Measurements from ENCODE around the gene UHRF1. TPM values are rescaled to one million over a fixed set of nuclear protein-coding genes. Genes with fewer than 3 reads are reported as not detected.

Gene UHRF1
- total RNA-seq, 1 experiment from 2014 or later: 109 TPM

DNA sequence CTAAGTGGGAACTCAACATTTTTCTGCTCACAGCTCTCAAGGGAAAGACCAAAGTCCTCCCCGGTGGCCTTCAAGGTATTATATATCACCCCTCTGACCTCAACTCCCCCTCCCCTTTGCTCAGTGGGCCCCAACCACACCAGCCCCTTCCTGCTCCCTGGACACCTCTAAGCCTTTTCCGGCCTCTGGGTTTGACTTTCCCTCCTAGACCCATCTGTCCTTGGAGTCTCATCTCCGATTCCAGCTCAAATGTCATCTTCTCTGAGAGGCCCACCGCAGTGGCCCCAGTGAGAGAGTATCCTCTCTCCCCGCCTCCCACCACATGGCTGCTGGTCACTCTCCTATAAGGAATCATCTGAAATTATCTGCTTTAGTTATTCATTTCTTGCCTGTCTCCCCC, 941 bp upstream of the UHRF1 start:
- no peaks in the 10 kb centered on the region for H3K9me2 ChIP-seq (ENCODE audit: insufficient read depth)
- intact Hi-C loops (cut with micrococcal nuclease): no loop called here
- ChIA-PET CTCF (no interaction called here), RAD21 (ENCODE audit: low non-redundant PET in 1 of 2, low total read pairs in 2 of 2, uncharacterized antibody in 2 of 2, unreplicated experiment in 2 of 2) (no interaction called here), POLR2A (interaction anchor here (2.3 kb wide), 1 partner anchor 42 kb away, joined by 5 read pairs; no protein-coding TSS in a partner anchor)
- peaks cover 33 to 47% of the 10 kb centered on the region in 2 experiments for H3K4me1 ChIP-seq (ENCODE audit: control insufficient read depth in 1 of 2, insufficient read depth in 2 of 2, low read length in 2 of 2)
- H3K27ac ChIP-seq (ENCODE audit: low read depth, low read length): peak overlapping the region; percentile 98; the same call in 1 of the 2 replicates
- H3K36me3 ChIP-seq (ENCODE audit: control insufficient read depth in 1 of 2, insufficient read depth in 2 of 2, low read length in 2 of 2): peaks cover 0 to 19% of the 10 kb centered on the region in 2 experiments; a peak in 1 of 4 replicates
- BruUV-seq (replicated peaks): no TSS peak
- H4K20me1 ChIP-seq (ENCODE audit: insufficient read depth): peaks cover 3% of the 10 kb centered on the region; the same call in 1 of the 2 replicates
- no peak for ATAC-seq
- no peak for TF ChIP-seq JUND (IDR thresholded peaks at IDR 0.05)
- TF ChIP-seq, protein P1, sequence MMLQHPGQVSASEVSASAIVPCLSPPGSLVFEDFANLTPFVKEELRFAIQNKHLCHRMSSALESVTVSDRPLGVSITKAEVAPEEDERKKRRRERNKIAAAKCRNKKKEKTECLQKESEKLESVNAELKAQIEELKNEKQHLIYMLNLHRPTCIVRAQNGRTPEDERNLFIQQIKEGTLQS (IDR thresholded peaks at IDR 0.05): no peak
- no peak for TF ChIP-seq POLR2A (IDR thresholded peaks at IDR 0.05; ENCODE audit: borderline replicate concordance, extremely low read depth, insufficient read depth, insufficient read length)
- TF ChIP-seq CEBPB (IDR thresholded peaks at IDR 0.05; ENCODE audit: low read depth): no peak
- TF ChIP-seq POLR2AphosphoS5 (IDR thresholded peaks at IDR 0.05; ENCODE audit: low read depth, low read length): no peak
- peak overlapping the region; percentile 98 for H3K9ac ChIP-seq (ENCODE audit: low read length)
- no peak overlapping the region for H2AFZ ChIP-seq (ENCODE audit: low read depth, low read length, poor library complexity, severe bottlenecking)
- H3K4me2 ChIP-seq (ENCODE audit: low read length): peak overlapping the region; percentile 100; the same call in 1 of the 2 replicates
- H3K9me3 ChIP-seq (ENCODE audit: control insufficient read depth in 1 of 2, insufficient read depth in 1 of 2, low read depth in 1 of 2, low read length in 2 of 2): no peaks in the 10 kb centered on the region
- H3K27me3 ChIP-seq (ENCODE audit: insufficient read depth, low read length): no peaks in the 10 kb centered on the region
- H3K4me3 ChIP-seq (replicated peaks in 1 of 2; ENCODE audit: low read depth in 1 of 2, low read length in 2 of 2): no peak overlapping the region
- DNase-seq (ENCODE audit: low read depth, low spot score): no peak
- H3K79me2 ChIP-seq (ENCODE audit: insufficient read depth, low read length): peaks cover 31% of the 10 kb centered on the region

- Histone ChIP-seq H4K20me1 (ENCODE audit: insufficient read depth) (peaks cover 3% of the 10 kb centered on the region; the same call in 1 of the 2 replicates), H3K9ac (ENCODE audit: low read length) (peak overlapping the region; percentile 98), H3K4me1 (ENCODE audit: control insufficient read depth in 1 of 2, insufficient read depth in 2 of 2, low read length in 2 of 2) (peaks cover 37 to 52% of the 10 kb centered on the region in 2 experiments), H3K27ac (ENCODE audit: low read depth, low read length) (peak overlapping the region; percentile 98), H3K9me2 (ENCODE audit: insufficient read depth) (no peaks in the 10 kb centered on the region), H2AFZ (ENCODE audit: low read depth, low read length, poor library complexity, severe bottlenecking) (no peak overlapping the region), H3K9me3 (ENCODE audit: control insufficient read depth in 1 of 2, insufficient read depth in 1 of 2, low read depth in 1 of 2, low read length in 2 of 2) (no peaks in the 10 kb centered on the region), H3K79me2 (ENCODE audit: insufficient read depth, low read length) (peaks cover 35% of the 10 kb centered on the region), H3K27me3 (ENCODE audit: insufficient read depth, low read length) (no peaks in the 10 kb centered on the region), H3K36me3 (ENCODE audit: control insufficient read depth in 1 of 2, insufficient read depth in 2 of 2, low read length in 2 of 2) (peaks cover 0 to 21% of the 10 kb centered on the region in 2 experiments; a peak in 1 of 4 replicates), H3K4me2 (ENCODE audit: low read length) (peak overlapping the region; percentile 100), H3K4me3 (replicated peaks in 1 of 2; ENCODE audit: low read depth in 1 of 2, low read length in 2 of 2) (peak overlapping the region; percentile 1 to 90)
- DNase-seq (ENCODE audit: low read depth, low spot score): no peak
- POLR2A ChIA-PET: interaction anchor here (2.3 kb wide), 1 partner anchor 42 kb away, joined by 5 read pairs; no protein-coding TSS in a partner anchor
- TF ChIP-seq, protein P1 (IDR thresholded peaks at IDR 0.05): no peak
- no peak for TF ChIP-seq ELF1 (IDR thresholded peaks at IDR 0.05; ENCODE audit: borderline replicate concordance, low read depth)
- no peak for TF ChIP-seq CBX3 (IDR thresholded peaks at IDR 0.05; ENCODE audit: low read depth)
- no peak for TF ChIP-seq ZNF274 (IDR thresholded peaks at IDR 0.05; ENCODE audit: low read depth, low read length)
- TF ChIP-seq ZFX (IDR thresholded peaks at IDR 0.05): no peak
- TF ChIP-seq TCF7L2 (IDR thresholded peaks at IDR 0.05; ENCODE audit: borderline replicate concordance, extremely low read depth, insufficient read depth, insufficient read length): no peak
- no peak for TF ChIP-seq EZH2phosphoT487 (IDR thresholded peaks at IDR 0.05; ENCODE audit: borderline replicate concordance)
- TF ChIP-seq SRF (IDR thresholded peaks at IDR 0.05; ENCODE audit: low read depth): no peak
- TF ChIP-seq SP1 (IDR thresholded peaks at IDR 0.05; ENCODE audit: low read depth): no peak
- no peak for TF ChIP-seq CEBPB (IDR thresholded peaks at IDR 0.05; ENCODE audit: low read depth)
- no peak for TF ChIP-seq JUND (IDR thresholded peaks at IDR 0.05)
- TF ChIP-seq POLR2AphosphoS5 (IDR thresholded peaks at IDR 0.05; ENCODE audit: low read depth, low read length): no peak
- no peak for TF ChIP-seq CTCF (IDR thresholded peaks at IDR 0.05 in 2 of 3, conservative IDR thresholded peaks at IDR 0.05 in 1 of 3; ENCODE audit: borderline replicate concordance in 1 of 3, insufficient read depth in 1 of 3, low read depth in 2 of 3, low read length in 2 of 3)
- ATAC-seq: no peak
- intact Hi-C loops (cut with micrococcal nuclease): no loop called here
- no TSS peak for BruUV-seq (replicated peaks)
- RAD21 ChIA-PET (ENCODE audit: low non-redundant PET in 1 of 2, low total read pairs in 2 of 2, uncharacterized antibody in 2 of 2, unreplicated experiment in 2 of 2): no interaction called here
- CTCF ChIA-PET: no interaction called here
Observed at GRCh38 chr19:4908781-4909155, 533 bp upstream of the UHRF1 start.
